ENCODE results near the gene FAM50A. TPM values are rescaled to one million over a fixed set of nuclear protein-coding genes. Genes with fewer than 3 reads are reported as not detected.

FAM50A gene
- total and polyA plus RNA-seq, 2 of the 4 experiments (the other 2 are of a cell fraction), result 46.4 to 119 TPM

DNA sequence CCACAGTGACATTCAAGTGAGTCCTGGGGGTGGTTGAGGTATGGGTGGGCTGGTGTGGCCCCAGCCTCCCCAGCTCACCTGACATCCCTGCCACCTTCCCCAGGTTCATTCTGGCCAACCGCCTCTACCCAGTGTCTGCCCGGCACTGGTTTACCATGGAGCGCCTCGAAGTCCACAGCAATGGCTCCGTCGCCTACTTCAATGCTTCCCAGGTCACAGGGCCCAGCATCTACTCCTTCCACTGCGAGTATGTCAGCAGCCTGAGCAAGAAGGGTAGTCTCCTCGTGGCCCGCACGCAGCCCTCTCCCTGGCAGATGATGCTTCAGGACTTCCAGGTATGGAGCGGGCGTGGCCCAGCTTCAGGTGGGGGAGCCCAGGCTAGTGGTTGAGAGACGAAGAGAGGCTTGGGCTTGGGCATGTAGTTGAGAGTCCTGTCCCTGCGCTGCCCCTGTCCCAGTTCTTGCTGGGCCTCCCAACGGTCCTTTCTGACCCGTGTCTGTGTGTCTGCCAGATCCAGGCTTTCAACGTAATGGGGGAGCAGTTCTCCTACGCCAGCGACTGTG lies 8.7 kb upstream of the FAM50A start:
- no TSS peak for BruUV-seq (replicated peaks)

More for the DNA sequence above, 8.7 kb upstream of the FAM50A start:
- 95% methylated on average over 6 of the region's 19 CpGs; no CpG with 5 or more reads in 1 of the 2 experiments for WGBS, 2 experiments (ENCODE audit: extremely low coverage in 2 of 2, insufficient read length in 1 of 2)
- H3K9me1 ChIP-seq (ENCODE audit: insufficient read depth, low read length), result no peaks in the 10 kb centered on the region
- ATAC-seq (ENCODE audit: low read depth) (no peak), DNase-seq (no peak)
- no peak overlapping the region for H3K14ac ChIP-seq (replicated peaks; ENCODE audit: low read depth, low read length)
- no peak overlapping the region for H2BK20ac ChIP-seq (ENCODE audit: low read depth, low read length)
- H4K20me1 ChIP-seq (ENCODE audit: insufficient read depth, low read length), result peaks cover 21% of the 10 kb centered on the region
- no peak overlapping the region for H2AFZ ChIP-seq (replicated peaks; ENCODE audit: low read length, poor library complexity)
- no peak overlapping the region for H4K91ac ChIP-seq (ENCODE audit: insufficient read depth, low read depth, low read length)
- H3K23ac ChIP-seq (ENCODE audit: low read depth, low read length), result no peak overlapping the region
- H2BK120ac ChIP-seq (ENCODE audit: low read depth, low read length), result no peak overlapping the region
- H3K4me3 ChIP-seq (ENCODE audit: insufficient read depth, low read depth, low read length), result no peak overlapping the region
- H3K4me1 ChIP-seq (ENCODE audit: control insufficient read depth, insufficient read depth, low read length), result peaks cover 3% of the 10 kb centered on the region
- peak overlapping the region; percentile 16 for H2AK9ac ChIP-seq (replicated peaks; ENCODE audit: low read depth, low read length, poor library complexity)
- H2AK5ac ChIP-seq (ENCODE audit: low read depth, low read length), result no peak overlapping the region
- no peak overlapping the region for H2BK15ac ChIP-seq (ENCODE audit: low read depth, low read length)
- dilution Hi-C loops (cut with HindIII; ENCODE audit: low sequenced_read_pairs, unreplicated experiment) (no loop called here), intact Hi-C loops (cut with micrococcal nuclease) (no loop called here), in situ Hi-C loops (cut with MboI; ENCODE audit: low sequenced_read_pairs) (no loop called here)
- no peak overlapping the region for H4K8ac ChIP-seq (ENCODE audit: low read depth in 2 of 2, low read length in 2 of 2)
- no peak overlapping the region for H3K4me2 ChIP-seq (ENCODE audit: low read depth, low read length)
- peaks cover 43% of the 10 kb centered on the region for H3K36me3 ChIP-seq (ENCODE audit: control insufficient read depth, insufficient read depth, low read length)
- H3K27me3 ChIP-seq (ENCODE audit: control insufficient read depth, insufficient read depth, low read length), result no peaks in the 10 kb centered on the region
- TF ChIP-seq POLR2A (IDR thresholded peaks at IDR 0.05; ENCODE audit: low read depth, low read length) (no peak), CHD1 (IDR thresholded peaks at IDR 0.05; ENCODE audit: low read depth, low read length) (no peak), SMC3 (IDR thresholded peaks at IDR 0.05; ENCODE audit: low read depth, low read length) (no peak), CEBPB (IDR thresholded peaks at IDR 0.05; ENCODE audit: low read depth, low read length) (no peak), MXI1 (IDR thresholded peaks at IDR 0.05; ENCODE audit: borderline replicate concordance, low read depth, low read length) (no peak), RFX5 (IDR thresholded peaks at IDR 0.05; ENCODE audit: low read depth, low read length) (no peak), FOS (IDR thresholded peaks at IDR 0.05; ENCODE audit: low read depth, low read length) (no peak), BHLHE40 (IDR thresholded peaks at IDR 0.05; ENCODE audit: low read depth, low read length) (no peak), RAD21 (IDR thresholded peaks at IDR 0.05; ENCODE audit: low read length) (no peak), MAZ (IDR thresholded peaks at IDR 0.05; ENCODE audit: borderline replicate concordance, low read depth, low read length) (no peak)
- TF ChIP-seq, protein P1, sequence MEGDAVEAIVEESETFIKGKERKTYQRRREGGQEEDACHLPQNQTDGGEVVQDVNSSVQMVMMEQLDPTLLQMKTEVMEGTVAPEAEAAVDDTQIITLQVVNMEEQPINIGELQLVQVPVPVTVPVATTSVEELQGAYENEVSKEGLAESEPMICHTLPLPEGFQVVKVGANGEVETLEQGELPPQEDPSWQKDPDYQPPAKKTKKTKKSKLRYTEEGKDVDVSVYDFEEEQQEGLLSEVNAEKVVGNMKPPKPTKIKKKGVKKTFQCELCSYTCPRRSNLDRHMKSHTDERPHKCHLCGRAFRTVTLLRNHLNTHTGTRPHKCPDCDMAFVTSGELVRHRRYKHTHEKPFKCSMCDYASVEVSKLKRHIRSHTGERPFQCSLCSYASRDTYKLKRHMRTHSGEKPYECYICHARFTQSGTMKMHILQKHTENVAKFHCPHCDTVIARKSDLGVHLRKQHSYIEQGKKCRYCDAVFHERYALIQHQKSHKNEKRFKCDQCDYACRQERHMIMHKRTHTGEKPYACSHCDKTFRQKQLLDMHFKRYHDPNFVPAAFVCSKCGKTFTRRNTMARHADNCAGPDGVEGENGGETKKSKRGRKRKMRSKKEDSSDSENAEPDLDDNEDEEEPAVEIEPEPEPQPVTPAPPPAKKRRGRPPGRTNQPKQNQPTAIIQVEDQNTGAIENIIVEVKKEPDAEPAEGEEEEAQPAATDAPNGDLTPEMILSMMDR (conservative IDR thresholded peaks at IDR 0.05; ENCODE audit: low read depth, low read length), result no peak
- TF ChIP-seq, protein P2, sequence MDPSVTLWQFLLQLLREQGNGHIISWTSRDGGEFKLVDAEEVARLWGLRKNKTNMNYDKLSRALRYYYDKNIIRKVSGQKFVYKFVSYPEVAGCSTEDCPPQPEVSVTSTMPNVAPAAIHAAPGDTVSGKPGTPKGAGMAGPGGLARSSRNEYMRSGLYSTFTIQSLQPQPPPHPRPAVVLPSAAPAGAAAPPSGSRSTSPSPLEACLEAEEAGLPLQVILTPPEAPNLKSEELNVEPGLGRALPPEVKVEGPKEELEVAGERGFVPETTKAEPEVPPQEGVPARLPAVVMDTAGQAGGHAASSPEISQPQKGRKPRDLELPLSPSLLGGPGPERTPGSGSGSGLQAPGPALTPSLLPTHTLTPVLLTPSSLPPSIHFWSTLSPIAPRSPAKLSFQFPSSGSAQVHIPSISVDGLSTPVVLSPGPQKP (IDR thresholded peaks at IDR 0.05; ENCODE audit: borderline replicate concordance, low read depth, low read length), result no peak
- TF ChIP-seq, protein P3, sequence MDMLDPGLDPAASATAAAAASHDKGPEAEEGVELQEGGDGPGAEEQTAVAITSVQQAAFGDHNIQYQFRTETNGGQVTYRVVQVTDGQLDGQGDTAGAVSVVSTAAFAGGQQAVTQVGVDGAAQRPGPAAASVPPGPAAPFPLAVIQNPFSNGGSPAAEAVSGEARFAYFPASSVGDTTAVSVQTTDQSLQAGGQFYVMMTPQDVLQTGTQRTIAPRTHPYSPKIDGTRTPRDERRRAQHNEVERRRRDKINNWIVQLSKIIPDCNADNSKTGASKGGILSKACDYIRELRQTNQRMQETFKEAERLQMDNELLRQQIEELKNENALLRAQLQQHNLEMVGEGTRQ (IDR thresholded peaks at IDR 0.05; ENCODE audit: low read depth, low read length), result no peak
- H3K79me1 ChIP-seq (ENCODE audit: low read depth in 1 of 2, low read length in 2 of 2), result peaks cover 0 to 16% of the 10 kb centered on the region in 2 experiments; a peak in 2 of 4 replicates
- no peak overlapping the region for H3K4ac ChIP-seq (ENCODE audit: low read depth, low read length)
- H3K27ac ChIP-seq (ENCODE audit: insufficient read depth, low read length), result no peak overlapping the region
- ChIA-PET POLR2A (ENCODE audit: unreplicated experiment) (no interaction called here), CTCF (no interaction called here)
- H3K18ac ChIP-seq (ENCODE audit: low read depth, low read length), result no peak overlapping the region
- H3K56ac ChIP-seq (ENCODE audit: extremely low read depth, insufficient read depth, low read length), result no peak overlapping the region
- no peak overlapping the region for H2BK5ac ChIP-seq (ENCODE audit: low read depth, low read length, poor library complexity, severe bottlenecking)
- H4K5ac ChIP-seq (ENCODE audit: low read depth, low read length), result no peak overlapping the region
- H3K9me3 ChIP-seq (ENCODE audit: control insufficient read depth, insufficient read depth, low read length), result no peaks in the 10 kb centered on the region
- H3K9ac ChIP-seq (ENCODE audit: low read depth, low read length), result no peak overlapping the region
